Activated CD8-positive, alpha-beta T cell treated with anti-CD3 and anti-CD28 coated beads for 36 hours (primary cell): ENCODE results near the gene DNTT. TPM values are rescaled to one million over a fixed set of nuclear protein-coding genes. Genes with fewer than 3 reads are reported as not detected.

Source experiments
- ATAC-seq: fragments of 200-7000 bp; cut with Tn5 transposase; one replicate; pipeline ENCODE4 v1.10.0; 2021; ENCODE audit warnings: mild to moderate bottlenecking, moderate library complexity
- CTCF ChIA-PET: fragments of 350-600 bp; sonication (Branson Sonifier 250); formaldehyde crosslinking; loops from one replicate; lab custom pipeline; 2021; ENCODE audit warnings: antibody characterized with exemption; lab: Charles Lee
- POLR2A ChIA-PET: fragments of 350-600 bp; sonication (Branson Sonifier 250); formaldehyde crosslinking; loops from one replicate; lab custom pipeline; 2021; ENCODE audit warnings: antibody characterized with exemption; lab: Charles Lee
- DNase-seq: peaks from one replicate; pipeline ENCODE4 v3.0.0-alpha.2; 2020
- H3K27ac Mint-ChIP-seq: one replicate; pipeline ENCODE4 v1.8.0; 2021; ENCODE audit warnings: mild to moderate bottlenecking, mixed read lengths
- H3K27me3 Mint-ChIP-seq: one replicate; pipeline ENCODE4 v1.8.0; 2021; ENCODE audit warnings: mixed read lengths
- H3K36me3 Mint-ChIP-seq: one replicate; pipeline ENCODE4 v1.8.0; 2021; ENCODE audit warnings: low read depth, mixed read lengths
- H3K4me1 Mint-ChIP-seq: one replicate; pipeline ENCODE4 v1.8.0; 2021; ENCODE audit warnings: low read depth, mixed read lengths
- H3K4me3 Mint-ChIP-seq: one replicate; pipeline ENCODE4 v1.8.0; 2021; ENCODE audit warnings: mild to moderate bottlenecking, moderate library complexity, mixed read lengths
- H3K9me3 Mint-ChIP-seq: one replicate; pipeline ENCODE4 v1.8.0; 2021; ENCODE audit warnings: mixed read lengths
- intact Hi-C: fragments of 100-400 bp; cut with micrococcal nuclease; formaldehyde crosslinking; loops from one replicate; pipeline ENCODE4 v1.10.0; 2022
- total RNA-seq, 2 experiments: library from RNA; stranded (reverse); gene quantifications; one replicate each; pipeline ENCODE4 v1.2.3, GENCODE V29; 2021
- TF ChIP-seq, protein P1 (sequence below): fragments of 200-600 bp; IDR thresholded peaks from one replicate; pipeline ENCODE4 v1.8.0; 2022; ENCODE audit warnings: antibody characterized with exemption, mild to moderate bottlenecking

Gene DNTT
- total RNA-seq, 2 experiments from 2014 or later, result not detected

DNA sequence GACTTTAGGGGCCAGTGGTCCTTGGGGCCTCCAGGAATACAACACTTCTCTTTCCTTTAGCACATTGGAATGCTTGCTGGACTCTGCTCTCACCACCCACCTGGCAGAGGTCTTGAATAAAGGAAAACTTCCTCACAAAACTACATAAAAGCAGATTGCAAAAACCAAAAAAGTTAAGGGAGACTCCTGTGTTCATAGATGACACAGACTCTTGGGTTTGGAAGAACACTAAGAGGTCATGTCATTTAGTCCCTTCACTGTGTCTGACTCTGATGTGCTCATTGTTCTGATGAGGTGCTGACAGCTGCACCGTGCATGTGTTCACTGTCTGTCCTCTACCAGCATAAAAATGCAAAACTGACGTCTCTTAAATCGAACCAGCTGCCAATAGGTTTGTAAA is 44.2 kb upstream of the DNTT start:
- intact Hi-C loops, result no loop called here
- Mint-ChIP-seq H3K9me3 (no peaks in the 10 kb centered on the region), H3K27me3 (peaks cover 2% of the 10 kb centered on the region), H3K27ac (no peak overlapping the region), H3K36me3 (no peaks in the 10 kb centered on the region), H3K4me3 (no peak overlapping the region), H3K4me1 (no peaks in the 10 kb centered on the region)
- CTCF ChIA-PET, result no interaction called here
- ATAC-seq (no peak), DNase-seq (no peak)
- POLR2A ChIA-PET, result no interaction called here
- TF ChIP-seq, protein P1, sequence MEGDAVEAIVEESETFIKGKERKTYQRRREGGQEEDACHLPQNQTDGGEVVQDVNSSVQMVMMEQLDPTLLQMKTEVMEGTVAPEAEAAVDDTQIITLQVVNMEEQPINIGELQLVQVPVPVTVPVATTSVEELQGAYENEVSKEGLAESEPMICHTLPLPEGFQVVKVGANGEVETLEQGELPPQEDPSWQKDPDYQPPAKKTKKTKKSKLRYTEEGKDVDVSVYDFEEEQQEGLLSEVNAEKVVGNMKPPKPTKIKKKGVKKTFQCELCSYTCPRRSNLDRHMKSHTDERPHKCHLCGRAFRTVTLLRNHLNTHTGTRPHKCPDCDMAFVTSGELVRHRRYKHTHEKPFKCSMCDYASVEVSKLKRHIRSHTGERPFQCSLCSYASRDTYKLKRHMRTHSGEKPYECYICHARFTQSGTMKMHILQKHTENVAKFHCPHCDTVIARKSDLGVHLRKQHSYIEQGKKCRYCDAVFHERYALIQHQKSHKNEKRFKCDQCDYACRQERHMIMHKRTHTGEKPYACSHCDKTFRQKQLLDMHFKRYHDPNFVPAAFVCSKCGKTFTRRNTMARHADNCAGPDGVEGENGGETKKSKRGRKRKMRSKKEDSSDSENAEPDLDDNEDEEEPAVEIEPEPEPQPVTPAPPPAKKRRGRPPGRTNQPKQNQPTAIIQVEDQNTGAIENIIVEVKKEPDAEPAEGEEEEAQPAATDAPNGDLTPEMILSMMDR, result no peak

DNA sequence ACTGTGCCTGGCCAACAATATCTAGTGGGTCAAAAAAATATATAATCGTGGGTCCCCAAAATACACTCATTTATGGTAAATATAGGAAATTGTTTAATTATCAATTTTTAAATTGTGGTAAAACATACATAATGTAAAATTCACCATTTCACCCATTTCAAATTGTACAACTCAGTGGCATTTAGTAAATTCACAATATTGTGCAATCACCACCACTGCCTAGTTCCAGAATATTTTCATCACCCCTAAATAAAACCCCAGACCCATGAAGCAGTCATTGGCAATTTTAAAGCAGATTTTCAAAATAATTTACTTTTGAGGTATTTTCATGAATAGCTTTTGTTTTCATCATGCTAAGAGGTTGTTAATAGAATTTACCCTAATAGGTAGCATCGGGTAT is 43.1 kb upstream of the DNTT start:
- ChIA-PET CTCF (no interaction called here), POLR2A (interaction anchor here (0.6 kb wide), 1 partner anchor 34 kb away, joined by 3 read pairs; no protein-coding TSS in a partner anchor)
- no peak overlapping the region for H3K27ac Mint-ChIP-seq
- no peaks in the 10 kb centered on the region for H3K4me1 Mint-ChIP-seq
- no peaks in the 10 kb centered on the region for H3K9me3 Mint-ChIP-seq
- H3K36me3 Mint-ChIP-seq, result no peaks in the 10 kb centered on the region
- H3K4me3 Mint-ChIP-seq, result no peak overlapping the region
- DNase-seq (no peak), ATAC-seq (no peak)
- intact Hi-C loops, result no loop called here
- TF ChIP-seq, protein P1, result no peak
- peaks cover 2% of the 10 kb centered on the region for H3K27me3 Mint-ChIP-seq

DNA sequence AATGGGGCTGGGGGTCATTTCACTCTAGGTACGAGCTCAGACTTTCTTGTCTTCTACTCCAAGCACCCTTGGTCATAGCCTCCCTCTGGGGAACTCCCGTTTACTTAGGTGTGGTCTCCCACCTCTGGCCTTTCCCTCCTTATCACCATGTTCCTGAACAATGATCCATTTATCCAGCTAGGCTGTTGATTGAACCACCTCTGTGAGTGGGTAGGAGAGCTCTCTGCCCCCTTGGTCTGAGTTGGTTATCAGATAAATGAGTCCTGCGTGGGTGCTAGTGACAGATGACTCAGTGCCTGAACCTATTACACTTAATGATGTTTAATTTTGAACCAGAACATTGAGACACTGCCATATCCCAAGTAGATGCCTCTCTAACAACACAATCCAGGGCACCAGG is 42.3 kb upstream of the DNTT start:
- TF ChIP-seq, protein P1, result no peak
- H3K4me3 Mint-ChIP-seq, result no peak overlapping the region
- POLR2A ChIA-PET, result no interaction called here
- H3K36me3 Mint-ChIP-seq, result no peaks in the 10 kb centered on the region
- H3K27me3 Mint-ChIP-seq, result peaks cover 2% of the 10 kb centered on the region
- ATAC-seq (no peak), DNase-seq (no peak)
- intact Hi-C loops, result no loop called here
- CTCF ChIA-PET, result no interaction called here
- H3K9me3 Mint-ChIP-seq, result no peaks in the 10 kb centered on the region
- no peaks in the 10 kb centered on the region for H3K4me1 Mint-ChIP-seq
- H3K27ac Mint-ChIP-seq, result no peak overlapping the region

DNA sequence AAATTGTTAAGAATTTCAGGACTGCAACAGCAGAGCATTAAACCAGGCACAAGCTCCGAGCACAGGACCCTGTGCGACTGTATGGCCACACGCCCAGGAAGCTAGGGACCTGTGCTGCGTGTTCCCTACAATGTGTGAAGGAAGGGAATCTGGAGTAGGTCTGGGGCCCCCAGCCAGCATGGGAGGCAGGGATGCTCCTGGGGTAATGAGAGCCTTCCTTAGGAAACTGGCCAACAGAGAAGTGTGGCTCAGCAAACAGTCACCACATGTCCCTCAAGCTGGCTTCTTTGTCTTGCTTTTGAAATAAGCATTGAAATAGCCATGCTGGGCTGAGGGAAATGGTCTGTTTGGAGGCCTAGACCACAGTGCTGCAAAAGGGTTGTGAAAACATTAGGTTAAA is 41.1 kb upstream of the DNTT start:
- Mint-ChIP-seq H3K27ac (no peak overlapping the region), H3K9me3 (no peaks in the 10 kb centered on the region), H3K4me3 (no peak overlapping the region), H3K27me3 (peaks cover 2% of the 10 kb centered on the region), H3K36me3 (no peaks in the 10 kb centered on the region), H3K4me1 (no peaks in the 10 kb centered on the region)
- no peak for ATAC-seq
- intact Hi-C loops, result no loop called here
- CTCF ChIA-PET, result no interaction called here
- TF ChIP-seq, protein P1, result no peak
- DNase-seq, result no peak
- POLR2A ChIA-PET, result no interaction called here

DNA sequence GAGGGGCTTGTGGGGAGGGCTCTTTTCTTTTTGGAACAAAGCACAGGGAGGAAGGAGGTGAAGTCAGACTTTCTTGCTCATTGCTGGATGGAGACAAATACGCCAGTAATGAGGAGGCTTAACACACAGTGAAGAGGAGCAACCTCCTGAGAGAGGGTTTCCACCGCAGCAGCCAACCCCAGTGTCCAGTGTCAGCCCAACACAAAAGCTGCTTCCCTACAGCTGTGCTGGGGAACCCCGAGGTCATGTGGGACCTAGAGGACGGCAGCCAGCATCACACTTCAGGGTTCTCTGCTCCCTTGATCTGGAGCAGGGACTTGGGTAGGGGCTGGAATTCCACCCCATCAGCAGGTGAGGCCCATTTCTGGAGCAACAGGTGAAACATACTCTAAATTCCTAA is 40.6 kb upstream of the DNTT start:
- POLR2A ChIA-PET, result no interaction called here
- H3K4me1 Mint-ChIP-seq, result no peaks in the 10 kb centered on the region
- no peak for DNase-seq
- intact Hi-C loops, result no loop called here
- TF ChIP-seq, protein P1, result no peak
- no peak for ATAC-seq
- H3K27me3 Mint-ChIP-seq, result peaks cover 2% of the 10 kb centered on the region
- no peak overlapping the region for H3K27ac Mint-ChIP-seq
- H3K36me3 Mint-ChIP-seq, result no peaks in the 10 kb centered on the region
- no peaks in the 10 kb centered on the region for H3K9me3 Mint-ChIP-seq
- CTCF ChIA-PET, result no interaction called here
- H3K4me3 Mint-ChIP-seq, result no peak overlapping the region
